Mammary epithelial cell (primary cell): ENCODE data around the gene DBF4B.

Experiments
- CTCF ChIP-seq, 2 donors: IDR thresholded peaks in 1 of 2; conservative IDR thresholded peaks in 1 of 2; 2 replicates each; pipeline ENCODE4 v1.5.1; 2011 to 2012; ENCODE audit warnings: inconsistent platforms in 2 of 2, low read length in 2 of 2, mild to moderate bottlenecking in 2 of 2, control low read depth in 1 of 2, low read depth in 1 of 2; ENCODE audit not compliant: insufficient read depth in 1 of 2; ENCODE audit errors: extremely low read depth in 1 of 2
- EZH2 ChIP-seq: IDR thresholded peaks from 2 replicates; pipeline ENCODE4 v1.6.1; 2012; ENCODE audit warnings: low read length, inconsistent platforms, borderline replicate concordance

GRCh38 chr17:44794851-44795413 lies 86.5 kb downstream of the DBF4B start:
- TF ChIP-seq CTCF (conservative IDR thresholded peaks at IDR 0.05 in 1 of 2, IDR thresholded peaks at IDR 0.05 in 1 of 2; ENCODE audit: extremely low read depth in 1 of 2, insufficient read depth in 1 of 2, low read depth in 1 of 2, low read length in 2 of 2) (no peak), EZH2 (no peak)
